Mucosa of descending colon (tissue), 3 donors: ENCODE data around the gene EGR4. TPM values are rescaled to one million over a fixed set of nuclear protein-coding genes. Genes with fewer than 3 reads are reported as not detected.

Source experiments
- ATAC-seq: fragments of 200-7000 bp; cut with Tn5 transposase; one replicate; pipeline ENCODE4 v1.9.1; 2020; ENCODE audit warnings: mild to moderate bottlenecking, moderate library complexity
- DNase-seq, 3 donors: peaks; one replicate each; pipeline ENCODE4 v3.0.0-alpha.2; 2020
- H3K36me3 ChIP-seq: fragments of 200-600 bp; one replicate; pipeline ENCODE4 v1.8.0; 2021; ENCODE audit warnings: low read depth, mild to moderate bottlenecking
- H3K4me1 ChIP-seq: fragments of 200-600 bp; one replicate; pipeline ENCODE4 v1.8.0; 2021; ENCODE audit warnings: low read depth, mild to moderate bottlenecking
- H3K4me3 ChIP-seq: fragments of 200-600 bp; one replicate; pipeline ENCODE4 v1.8.0; 2021; ENCODE audit warnings: mild to moderate bottlenecking
- H3K9me3 ChIP-seq: fragments of 200-600 bp; one replicate; pipeline ENCODE4 v1.8.0; 2021; ENCODE audit warnings: mild to moderate bottlenecking
- intact Hi-C, 2 donors: fragments of 100-400 bp; cut with DNase I in 1 of 2; cut with micrococcal nuclease in 1 of 2; formaldehyde crosslinking; loops; one replicate each; pipeline versions ENCODE4 v1.11.0 to v1.11.1; 2022; cut with DNase I, micrococcal nuclease
- total RNA-seq, 3 donors: library from RNA; stranded (reverse); fragmentation: NEBNext Ultra II Directional in 2 of 3; extraction: Animal tissue kit (Norgen Biotek cat#: 25700) in 2 of 3; gene quantifications; one replicate each; pipeline versions ENCODE4 v1.2.1 to v1.2.4, GENCODE V29; 2021 to 2023
- TF ChIP-seq, protein P1 (sequence below): fragments of 200-600 bp; IDR thresholded peaks from one replicate; pipeline ENCODE4 v1.8.0; 2022; ENCODE audit warnings: antibody characterized with exemption, mild to moderate bottlenecking
- donor health status: DM: no; HTN: no; CAD: no; lungs with moderate emphysema.
- donor health status: DM: no; HTN: no; CAD: no.
- donor health status: DM: no; HTN: yes; CAD: no.

The EGR4 gene
- total RNA-seq, 3 donors from 2014 or later: not detected

GRCh38 chr2:73301636-73302035 is 8.3 kb upstream of the EGR4 start:
- intact Hi-C loops: no loop called here
- no peaks in the 10 kb centered on the region for H3K4me1 ChIP-seq
- TF ChIP-seq, protein P1, sequence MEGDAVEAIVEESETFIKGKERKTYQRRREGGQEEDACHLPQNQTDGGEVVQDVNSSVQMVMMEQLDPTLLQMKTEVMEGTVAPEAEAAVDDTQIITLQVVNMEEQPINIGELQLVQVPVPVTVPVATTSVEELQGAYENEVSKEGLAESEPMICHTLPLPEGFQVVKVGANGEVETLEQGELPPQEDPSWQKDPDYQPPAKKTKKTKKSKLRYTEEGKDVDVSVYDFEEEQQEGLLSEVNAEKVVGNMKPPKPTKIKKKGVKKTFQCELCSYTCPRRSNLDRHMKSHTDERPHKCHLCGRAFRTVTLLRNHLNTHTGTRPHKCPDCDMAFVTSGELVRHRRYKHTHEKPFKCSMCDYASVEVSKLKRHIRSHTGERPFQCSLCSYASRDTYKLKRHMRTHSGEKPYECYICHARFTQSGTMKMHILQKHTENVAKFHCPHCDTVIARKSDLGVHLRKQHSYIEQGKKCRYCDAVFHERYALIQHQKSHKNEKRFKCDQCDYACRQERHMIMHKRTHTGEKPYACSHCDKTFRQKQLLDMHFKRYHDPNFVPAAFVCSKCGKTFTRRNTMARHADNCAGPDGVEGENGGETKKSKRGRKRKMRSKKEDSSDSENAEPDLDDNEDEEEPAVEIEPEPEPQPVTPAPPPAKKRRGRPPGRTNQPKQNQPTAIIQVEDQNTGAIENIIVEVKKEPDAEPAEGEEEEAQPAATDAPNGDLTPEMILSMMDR: no peak

GRCh38 chr2:73300926-73301325 is 7.6 kb upstream of the EGR4 start:
- DNase-seq: no peak
- ATAC-seq: no peak
- Histone ChIP-seq H3K4me1 (no peaks in the 10 kb centered on the region), H3K36me3 (no peaks in the 10 kb centered on the region), H3K4me3 (no peak overlapping the region), H3K9me3 (no peaks in the 10 kb centered on the region)
- intact Hi-C loops: no loop called here
- TF ChIP-seq, protein P1: no peak

More at GRCh38 chr2:73301636-73302035, 8.3 kb upstream of the EGR4 start:
- no peak overlapping the region for H3K4me3 ChIP-seq
- no peak for DNase-seq
- no peaks in the 10 kb centered on the region for H3K9me3 ChIP-seq
- no peak for ATAC-seq
- no peaks in the 10 kb centered on the region for H3K36me3 ChIP-seq

GRCh38 chr2:73297586-73297985 is 4.2 kb upstream of the EGR4 start:
- TF ChIP-seq, protein P1: no peak
- Histone ChIP-seq H3K36me3 (no peaks in the 10 kb centered on the region), H3K9me3 (no peaks in the 10 kb centered on the region), H3K4me1 (no peaks in the 10 kb centered on the region), H3K4me3 (no peak overlapping the region)
- intact Hi-C loops: no loop called here
- ATAC-seq: no peak
- no peak for DNase-seq

GRCh38 chr2:73297151-73297559 is 3.8 kb upstream of the EGR4 start:
- H3K4me3 ChIP-seq: no peak overlapping the region
- H3K36me3 ChIP-seq: no peaks in the 10 kb centered on the region
- H3K4me1 ChIP-seq: no peaks in the 10 kb centered on the region
- no peak for ATAC-seq
- H3K9me3 ChIP-seq: no peaks in the 10 kb centered on the region
- intact Hi-C loops: no loop called here
- TF ChIP-seq, protein P1: no peak
- no peak for DNase-seq

DNA sequence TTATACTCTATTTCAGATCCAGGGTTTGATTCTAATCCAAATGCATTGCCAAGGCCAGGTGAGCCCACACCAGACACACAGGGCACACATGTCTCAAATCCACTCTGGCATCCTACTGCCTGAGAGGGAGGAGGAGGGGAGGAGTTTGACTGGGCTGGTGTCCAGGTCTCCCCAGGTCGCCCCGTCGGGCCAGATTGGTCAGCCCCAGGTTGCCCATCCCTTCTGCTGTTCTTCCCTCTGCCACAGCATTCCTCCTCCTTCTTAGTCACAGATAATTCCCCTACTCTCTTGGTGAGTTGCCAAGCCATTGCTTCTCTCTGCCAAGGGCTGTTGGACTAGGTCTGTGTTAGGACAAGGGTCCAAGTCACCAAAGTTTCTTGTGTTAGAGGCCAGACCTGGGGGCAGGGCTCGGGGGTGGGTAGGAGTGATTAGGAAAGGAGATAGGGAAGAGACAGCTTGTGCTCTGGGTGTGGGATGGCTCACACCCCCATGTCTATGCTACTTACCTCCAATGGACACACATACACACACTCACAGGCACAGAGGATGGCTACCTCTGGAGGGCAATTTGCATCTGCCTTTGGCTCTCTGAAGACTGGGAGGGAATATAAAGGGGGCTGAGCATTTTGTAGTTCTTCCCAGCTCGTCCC is 2.5 kb upstream of the EGR4 start:
- intact Hi-C loops: no loop called here
- no peak for ATAC-seq

More for the DNA sequence above, 2.5 kb upstream of the EGR4 start:
- H3K36me3 ChIP-seq: no peaks in the 10 kb centered on the region
- H3K4me3 ChIP-seq: no peak overlapping the region
- no peak for DNase-seq
- TF ChIP-seq, protein P1: no peak
- peaks cover 9% of the 10 kb centered on the region for H3K4me1 ChIP-seq
- H3K9me3 ChIP-seq: no peaks in the 10 kb centered on the region
